Measurements from ENCODE around the gene C2orf49. TPM values are rescaled to one million over a fixed set of nuclear protein-coding genes. Genes with fewer than 3 reads are reported as not detected.

Gene C2orf49
- total and polyA plus RNA-seq, 2 of the 8 experiments (the other 6 are each of a cell fraction or from before 2014, with no cell fraction given), result 5.6 to 19.9 TPM

DNA sequence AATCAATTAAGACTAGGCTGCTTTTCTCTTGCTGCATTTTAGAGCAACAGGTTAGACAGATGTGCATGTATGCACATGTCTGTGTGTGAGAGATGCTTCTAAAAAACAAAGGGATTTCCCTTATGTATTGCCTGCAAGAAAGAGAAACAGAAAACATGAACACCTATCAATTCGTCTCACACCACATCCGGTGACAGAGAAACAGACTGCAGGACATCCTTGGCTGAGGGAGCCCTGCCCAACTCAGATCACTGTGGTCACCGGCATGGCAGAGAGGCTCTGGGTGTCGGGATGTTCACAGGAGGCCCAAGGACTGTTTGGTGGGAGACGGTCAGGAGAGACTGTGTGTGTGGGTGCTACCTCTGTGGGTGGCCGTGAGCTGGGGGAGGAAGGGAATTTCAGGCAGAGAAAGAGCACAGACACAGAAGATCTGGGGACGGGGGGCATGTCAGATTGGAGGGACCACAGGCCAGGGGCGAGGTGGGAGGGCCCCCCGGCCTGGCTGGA, 36.6 kb downstream of the C2orf49 start:
- H3K4me1 ChIP-seq (replicated peaks in 1 of 4; ENCODE audit: control insufficient read depth in 3 of 4, insufficient read depth in 4 of 4, low read length in 3 of 4), result no peaks in the 10 kb centered on the region; a peak in 2 of 7 replicates
- H3K36me3 ChIP-seq (ENCODE audit: control insufficient read depth in 2 of 4, insufficient read depth in 4 of 4, low read length in 3 of 4), result peaks cover 0 to 16% (median 0%) of the 10 kb centered on the region in 4 experiments; a peak in 4 of 8 replicates
- no peak overlapping the region for H4K5ac ChIP-seq (ENCODE audit: insufficient read length, low read depth, low read length)
- no peak overlapping the region for H3K27ac ChIP-seq (ENCODE audit: low read depth, low read length)
- no peak overlapping the region for H3K4ac ChIP-seq (replicated peaks; ENCODE audit: insufficient read length, low read depth, low read length)
- DNase-seq (ENCODE audit: low read depth in 1 of 2, low spot score in 2 of 2) (no peak), FAIRE-seq (no peak)
- no peak overlapping the region for H3K23ac ChIP-seq (ENCODE audit: insufficient read length)
- no peaks in the 10 kb centered on the region for H3K23me2 ChIP-seq (ENCODE audit: low read depth, low read length)
- no peak overlapping the region for H3K18ac ChIP-seq (ENCODE audit: extremely low read depth, low read length)
- no peak overlapping the region for H3K4me3 ChIP-seq (ENCODE audit: extremely low read depth in 1 of 4, insufficient read depth in 2 of 4, low read depth in 3 of 4, low read length in 4 of 4)
- no peak overlapping the region for H4K8ac ChIP-seq (ENCODE audit: extremely low read depth, insufficient read depth, low read length)
- no peak overlapping the region for H2AK5ac ChIP-seq (ENCODE audit: low read depth, low read length)
- H2BK120ac ChIP-seq (replicated peaks; ENCODE audit: low read depth, low read length), result no peak overlapping the region
- no peaks in the 10 kb centered on the region for H4K20me1 ChIP-seq (replicated peaks in 1 of 2; ENCODE audit: control insufficient read depth in 1 of 2, insufficient read depth in 2 of 2, low read length in 2 of 2)
- H3K79me2 ChIP-seq (ENCODE audit: control insufficient read depth in 1 of 2, insufficient read depth in 2 of 2, low read length in 2 of 2), result no peaks in the 10 kb centered on the region
- no peak overlapping the region for H2AFZ ChIP-seq (ENCODE audit: low read length)
- H2BK15ac ChIP-seq (ENCODE audit: low read length), result no peak overlapping the region
- no peak overlapping the region for H3K56ac ChIP-seq (replicated peaks; ENCODE audit: insufficient read length, low read depth, low read length)
- H2BK5ac ChIP-seq (ENCODE audit: low read depth, low read length), result no peak overlapping the region
- H4K91ac ChIP-seq (replicated peaks; ENCODE audit: insufficient read length, low read length), result no peak overlapping the region
- ChIA-PET POLR2A (ENCODE audit: partially characterized antibody) (interaction anchor here (1.8 kb wide), 1 partner anchor 24 kb away, joined by 6 read pairs; the partner anchor contains the start of gene FHL2), CTCF (ENCODE audit: partially characterized antibody) (interaction anchor here (6.6 kb wide), 1 partner anchor 146 kb away, joined by 67 read pairs; no protein-coding TSS in a partner anchor)
- H3K79me1 ChIP-seq (ENCODE audit: low read depth, low read length), result no peaks in the 10 kb centered on the region
- H2BK20ac ChIP-seq (ENCODE audit: low read length), result no peak overlapping the region
- no peak for TF ChIP-seq ASH2L (IDR thresholded peaks at IDR 0.05; ENCODE audit: low read length)
- no peak for TF ChIP-seq GTF2F1 (IDR thresholded peaks at IDR 0.05; ENCODE audit: borderline replicate concordance, low read depth, low read length)
- no peak for TF ChIP-seq TBP (IDR thresholded peaks at IDR 0.05; ENCODE audit: low read depth, low read length)
- no peak for TF ChIP-seq RNF2 (IDR thresholded peaks at IDR 0.05; ENCODE audit: borderline replicate concordance, low read depth, low read length, missing control alignments, poor library complexity, severe bottlenecking)
- TF ChIP-seq EZH2 (IDR thresholded peaks at IDR 0.05; ENCODE audit: low read depth, low read length, severe bottlenecking), result no peak
- TF ChIP-seq RXRA (IDR thresholded peaks at IDR 0.05; ENCODE audit: insufficient read depth, low read depth, low read length), result no peak
- TF ChIP-seq CBX5 (IDR thresholded peaks at IDR 0.05; ENCODE audit: low read depth, low read length), result no peak
- TF ChIP-seq RAD21 (IDR thresholded peaks at IDR 0.05 in 1 of 2, conservative IDR thresholded peaks at IDR 0.05 in 1 of 2; ENCODE audit: low read depth in 2 of 2, low read length in 2 of 2), result no peak
- TF ChIP-seq NRF1 (IDR thresholded peaks at IDR 0.05; ENCODE audit: low read depth, low read length), result no peak
- TF ChIP-seq CTBP2 (IDR thresholded peaks at IDR 0.05; ENCODE audit: borderline replicate concordance, insufficient read depth, insufficient read length, low read length), result no peak
- no peak for TF ChIP-seq NANOG (IDR thresholded peaks at IDR 0.05; ENCODE audit: insufficient read depth, low read depth, low read length, poor library complexity, severe bottlenecking)
- TF ChIP-seq YY1 (IDR thresholded peaks at IDR 0.05; ENCODE audit: low read depth, low read length), result no peak
- 95% methylated on average over 9 of the region's 9 CpGs; no CpG with 5 or more reads in 1 of the 2 experiments for WGBS, 2 experiments (ENCODE audit: extremely low coverage in 1 of 2, insufficient coverage in 1 of 2, insufficient read length in 1 of 2, insufficient replicate concordance in 2 of 2, low coverage in 1 of 2, low lambda C conversion rate in 2 of 2, missing lambda C conversion rate in 1 of 2)
- H3K4me2 ChIP-seq (ENCODE audit: insufficient read depth in 1 of 2, low read depth in 2 of 2, low read length in 2 of 2), result no peak overlapping the region
- H3K14ac ChIP-seq (ENCODE audit: insufficient read length), result no peak overlapping the region
- H3K9ac ChIP-seq (replicated peaks in 1 of 4; ENCODE audit: extremely low read depth in 1 of 4, low read depth in 3 of 4, low read length in 3 of 4), result 0 out of 7 replicates have a peak overlapping the region, but pooled peaks of 1 of the 4 experiments have one; percentile 18
- no peaks in the 10 kb centered on the region for H3K27me3 ChIP-seq (replicated peaks in 1 of 4; ENCODE audit: control insufficient read depth in 3 of 4, extremely low read depth in 1 of 4, insufficient read depth in 3 of 4, low read length in 3 of 4)
- no peak overlapping the region for H2BK12ac ChIP-seq (ENCODE audit: low read depth, low read length)
- no peaks in the 10 kb centered on the region for H3K9me3 ChIP-seq (ENCODE audit: insufficient read depth in 2 of 2, low read depth in 1 of 2, low read length in 1 of 2)

Measured in H1 (cell line).